GM12874 (cell line): ENCODE data around the gene YPEL1.

ENCODE experiments used
- TF ChIP-seq, protein P1 (sequence below): IDR thresholded peaks from 2 replicates; pipeline ENCODE4 v1.5.1; 2011; ENCODE audit warnings: low read depth, mild to moderate bottlenecking, control low read depth, low read length, moderate library complexity; ENCODE audit not compliant: insufficient read depth

The YPEL1 gene

GRCh38 chr22:21735200-21736083 lies at the start of gene YPEL1:
TSS of gene YPEL1 (minus strand) at chr22:21735794. CDS start at chr22:21710744, 25,050 bp downstream.
- TF ChIP-seq, protein P1, sequence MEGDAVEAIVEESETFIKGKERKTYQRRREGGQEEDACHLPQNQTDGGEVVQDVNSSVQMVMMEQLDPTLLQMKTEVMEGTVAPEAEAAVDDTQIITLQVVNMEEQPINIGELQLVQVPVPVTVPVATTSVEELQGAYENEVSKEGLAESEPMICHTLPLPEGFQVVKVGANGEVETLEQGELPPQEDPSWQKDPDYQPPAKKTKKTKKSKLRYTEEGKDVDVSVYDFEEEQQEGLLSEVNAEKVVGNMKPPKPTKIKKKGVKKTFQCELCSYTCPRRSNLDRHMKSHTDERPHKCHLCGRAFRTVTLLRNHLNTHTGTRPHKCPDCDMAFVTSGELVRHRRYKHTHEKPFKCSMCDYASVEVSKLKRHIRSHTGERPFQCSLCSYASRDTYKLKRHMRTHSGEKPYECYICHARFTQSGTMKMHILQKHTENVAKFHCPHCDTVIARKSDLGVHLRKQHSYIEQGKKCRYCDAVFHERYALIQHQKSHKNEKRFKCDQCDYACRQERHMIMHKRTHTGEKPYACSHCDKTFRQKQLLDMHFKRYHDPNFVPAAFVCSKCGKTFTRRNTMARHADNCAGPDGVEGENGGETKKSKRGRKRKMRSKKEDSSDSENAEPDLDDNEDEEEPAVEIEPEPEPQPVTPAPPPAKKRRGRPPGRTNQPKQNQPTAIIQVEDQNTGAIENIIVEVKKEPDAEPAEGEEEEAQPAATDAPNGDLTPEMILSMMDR: no peak

- TF ChIP-seq, protein P1: no peak
Observed at GRCh38 chr22:21780259-21780658, 44.7 kb upstream of the YPEL1 start.

GRCh38 chr22:21779444-21779843 lies 43.9 kb upstream of the YPEL1 start:
- TF ChIP-seq, protein P1: no peak

DNA sequence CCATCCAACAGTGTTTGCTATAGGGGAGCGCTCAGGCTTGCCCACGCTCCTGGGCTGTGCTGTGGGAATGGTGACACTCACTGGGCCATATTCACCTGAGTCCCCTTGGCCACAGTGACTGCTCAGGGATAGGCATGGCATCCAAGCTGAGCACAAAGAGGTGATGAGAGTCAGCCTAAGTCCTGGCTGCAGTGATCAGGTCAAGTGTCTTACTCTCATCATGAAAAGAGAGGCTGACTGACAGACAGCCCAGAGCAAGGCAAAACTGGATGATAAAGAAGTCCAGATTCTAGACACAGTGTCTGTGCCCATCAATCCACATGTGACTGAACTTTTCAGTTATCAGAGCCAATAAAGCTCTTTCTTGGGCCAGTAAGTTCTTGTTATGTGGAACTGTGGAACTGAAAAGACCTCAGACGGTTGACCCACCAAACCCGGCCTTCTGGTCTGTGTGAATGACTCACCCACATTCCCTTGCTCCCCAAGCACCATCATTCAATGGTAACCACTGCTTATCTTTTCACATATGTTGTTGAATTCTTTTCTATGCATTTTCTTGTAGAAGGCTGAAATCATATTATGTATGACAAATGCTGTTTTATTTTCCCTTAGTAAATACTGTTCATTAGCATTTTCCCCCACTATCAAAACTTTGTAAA lies 43.2 kb upstream of the YPEL1 start:
- TF ChIP-seq, protein P1: no peak

- TF ChIP-seq, protein P1: no peak
Observed at GRCh38 chr22:21771631-21771976, 36.0 kb upstream of the YPEL1 start.

GRCh38 chr22:21768435-21768834 lies 32.8 kb upstream of the YPEL1 start:
- TF ChIP-seq, protein P1: no peak

DNA sequence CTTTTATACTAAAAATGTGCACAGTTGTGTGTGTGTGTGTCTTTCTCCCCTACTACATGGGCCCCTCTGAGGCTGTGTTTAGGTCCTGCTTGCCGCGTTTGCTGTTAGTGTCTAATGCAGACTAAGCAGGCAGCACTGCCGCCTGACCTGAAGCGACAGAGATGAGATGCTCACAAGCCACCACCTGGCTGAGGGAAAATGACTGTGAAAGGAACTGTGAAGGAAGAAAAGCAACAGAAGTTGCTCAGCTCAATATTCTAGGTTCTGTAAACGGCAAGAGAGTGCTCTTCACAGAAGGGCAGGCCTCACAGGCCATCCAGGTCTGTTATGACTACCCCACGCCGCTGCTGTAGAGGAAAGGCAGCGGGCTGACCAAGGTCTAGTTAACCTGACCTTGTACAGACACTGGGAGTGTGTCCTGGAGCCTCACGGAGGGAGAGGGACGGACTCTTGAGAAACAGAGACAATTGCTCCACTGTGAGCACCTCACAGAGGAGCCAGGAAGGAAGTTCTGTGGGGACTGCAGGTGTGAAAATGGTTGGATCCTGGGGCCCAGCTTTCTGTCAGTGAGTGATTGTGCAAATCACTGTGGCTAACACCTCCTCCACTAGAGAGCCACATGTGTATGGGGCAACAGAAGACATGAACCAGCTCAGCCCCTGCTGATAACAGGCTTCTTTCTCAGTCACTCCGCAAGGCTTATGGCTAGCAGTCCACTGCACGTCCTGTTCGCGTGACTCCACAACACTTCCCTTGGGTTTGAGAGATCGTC lies 31.3 kb upstream of the YPEL1 start:
- TF ChIP-seq, protein P1: no peak
